Neutrophil (primary cell): ENCODE measurements around the gene CSF2RB.

Experiments
- H3K27ac ChIP-seq: fragments of 200-600 bp; sonication (generic); 2 replicates; pipeline ENCODE4 v1.5.1; 2016; ENCODE audit warnings: mild to moderate bottlenecking, moderate library complexity
- H3K27me3 ChIP-seq: fragments of 200-600 bp; sonication (generic); 2 replicates; pipeline ENCODE4 v1.6.0; 2016; ENCODE audit warnings: mild to moderate bottlenecking
- H3K36me3 ChIP-seq: fragments of 200-600 bp; sonication (generic); 2 replicates; pipeline ENCODE4 v1.5.1; 2017
- H3K4me1 ChIP-seq, 2 experiments: fragments of 200-600 bp in 1 of 2; sonication (generic) in 1 of 2; 1 replicate in 1 of 2; 2 replicates in 1 of 2; pipeline versions ENCODE4 v1.5.1 to v1.6.1; 2013 to 2016; ENCODE audit warnings: low read depth in 1 of 2, low read length in 1 of 2, mild to moderate bottlenecking in 1 of 2, moderate library complexity in 1 of 2; ENCODE audit not compliant: control insufficient read depth in 1 of 2, insufficient read depth in 1 of 2
- H3K4me3 ChIP-seq, 2 experiments: fragments of 200-600 bp in 1 of 2; sonication (generic) in 1 of 2; 1 replicate in 1 of 2; 2 replicates in 1 of 2; pipeline ENCODE4 v1.5.1; 2013 to 2016; ENCODE audit warnings: low read depth in 1 of 2, low read length in 1 of 2, mild to moderate bottlenecking in 1 of 2, moderate library complexity in 1 of 2
- H3K9me3 ChIP-seq: fragments of 200-600 bp; sonication (generic); 2 replicates; pipeline ENCODE4 v1.5.1; 2016
- TF ChIP-seq, protein P1 (sequence below): fragments of 200-600 bp; sonication (generic); IDR thresholded peaks from 2 replicates; pipeline ENCODE4 v1.5.1; 2016; ENCODE audit warnings: antibody characterized with exemption

Gene CSF2RB

DNA sequence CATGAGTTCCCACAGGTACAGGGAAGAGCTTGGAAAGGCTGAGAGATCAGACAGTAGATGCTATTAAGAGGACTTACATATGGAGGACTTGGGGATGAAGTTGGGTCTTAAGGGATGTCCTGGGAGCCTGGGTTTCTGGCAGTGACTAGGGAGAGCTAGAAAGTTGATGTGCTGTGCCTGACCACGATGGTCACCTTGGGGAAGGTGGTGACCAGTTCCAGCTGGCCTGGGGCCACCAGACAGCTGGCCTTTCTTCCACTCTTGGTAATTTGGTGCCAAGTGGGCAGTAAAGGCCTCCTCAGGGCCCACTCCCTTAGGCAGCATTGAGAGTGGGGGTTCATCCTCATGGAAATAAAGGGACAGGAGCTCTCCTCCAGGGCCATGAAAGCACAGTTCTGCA, 13.9 kb upstream of the CSF2RB start:
- TF ChIP-seq, protein P1, sequence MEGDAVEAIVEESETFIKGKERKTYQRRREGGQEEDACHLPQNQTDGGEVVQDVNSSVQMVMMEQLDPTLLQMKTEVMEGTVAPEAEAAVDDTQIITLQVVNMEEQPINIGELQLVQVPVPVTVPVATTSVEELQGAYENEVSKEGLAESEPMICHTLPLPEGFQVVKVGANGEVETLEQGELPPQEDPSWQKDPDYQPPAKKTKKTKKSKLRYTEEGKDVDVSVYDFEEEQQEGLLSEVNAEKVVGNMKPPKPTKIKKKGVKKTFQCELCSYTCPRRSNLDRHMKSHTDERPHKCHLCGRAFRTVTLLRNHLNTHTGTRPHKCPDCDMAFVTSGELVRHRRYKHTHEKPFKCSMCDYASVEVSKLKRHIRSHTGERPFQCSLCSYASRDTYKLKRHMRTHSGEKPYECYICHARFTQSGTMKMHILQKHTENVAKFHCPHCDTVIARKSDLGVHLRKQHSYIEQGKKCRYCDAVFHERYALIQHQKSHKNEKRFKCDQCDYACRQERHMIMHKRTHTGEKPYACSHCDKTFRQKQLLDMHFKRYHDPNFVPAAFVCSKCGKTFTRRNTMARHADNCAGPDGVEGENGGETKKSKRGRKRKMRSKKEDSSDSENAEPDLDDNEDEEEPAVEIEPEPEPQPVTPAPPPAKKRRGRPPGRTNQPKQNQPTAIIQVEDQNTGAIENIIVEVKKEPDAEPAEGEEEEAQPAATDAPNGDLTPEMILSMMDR = no peak
- Histone ChIP-seq H3K27me3 (no peaks in the 10 kb centered on the region), H3K36me3 (no peaks in the 10 kb centered on the region), H3K27ac (no peak overlapping the region), H3K4me1 (peaks cover 29 to 34% of the 10 kb centered on the region in 2 experiments), H3K9me3 (no peaks in the 10 kb centered on the region), H3K4me3 (no peak overlapping the region)

GRCh38 chr22:36900225-36900624, 13.2 kb upstream of the CSF2RB start:
- Histone ChIP-seq H3K36me3 (no peaks in the 10 kb centered on the region), H3K27me3 (no peaks in the 10 kb centered on the region), H3K4me1 (peaks cover 28 to 33% of the 10 kb centered on the region in 2 experiments), H3K27ac (no peak overlapping the region), H3K9me3 (no peaks in the 10 kb centered on the region), H3K4me3 (no peak overlapping the region)
- TF ChIP-seq, protein P1 = no peak

- Histone ChIP-seq H3K36me3 (no peaks in the 10 kb centered on the region), H3K9me3 (no peaks in the 10 kb centered on the region), H3K27me3 (no peaks in the 10 kb centered on the region), H3K4me3 (no peak overlapping the region), H3K27ac (peak overlapping the region; percentile 48), H3K4me1 (peaks cover 28 to 33% of the 10 kb centered on the region in 2 experiments)
- TF ChIP-seq, protein P1 = no peak
These were observed 12.5 kb upstream of the CSF2RB start for GRCh38 chr22:36900880-36901279.

- Histone ChIP-seq H3K4me1 (peaks cover 28 to 33% of the 10 kb centered on the region in 2 experiments), H3K36me3 (no peaks in the 10 kb centered on the region), H3K4me3 (no peak overlapping the region), H3K27ac (peak overlapping the region; percentile 48), H3K27me3 (no peaks in the 10 kb centered on the region), H3K9me3 (no peaks in the 10 kb centered on the region)
- TF ChIP-seq, protein P1 = no peak
These were observed 11.9 kb upstream of the CSF2RB start for GRCh38 chr22:36901411-36902142.

GRCh38 chr22:36902143-36902926, 11.1 kb upstream of the CSF2RB start:
- H3K4me1 ChIP-seq = peaks cover 27 to 32% of the 10 kb centered on the region in 2 experiments
- no peaks in the 10 kb centered on the region for H3K36me3 ChIP-seq
- no peaks in the 10 kb centered on the region for H3K27me3 ChIP-seq
- H3K27ac ChIP-seq = peak overlapping the region; percentile 35
- TF ChIP-seq, protein P1 = no peak
- H3K4me3 ChIP-seq = no peak overlapping the region
- H3K9me3 ChIP-seq = no peaks in the 10 kb centered on the region
